ENCODE results near the gene PDE4D.

Gene PDE4D

GRCh38 chr5:59532979-59533729 is 360.4 kb downstream of the PDE4D start:
- no peaks in the 10 kb centered on the region for H3K36me3 ChIP-seq (ENCODE audit: insufficient read depth, low read length)
- no peak overlapping the region for H3K27ac ChIP-seq (ENCODE audit: low read depth, low read length)
- no peaks in the 10 kb centered on the region for H3K9me3 ChIP-seq (ENCODE audit: low read length)
- no peaks in the 10 kb centered on the region for H3K27me3 ChIP-seq (ENCODE audit: control insufficient read depth in 1 of 2, insufficient read depth in 2 of 2, low read length in 2 of 2)
- H3K9ac ChIP-seq (ENCODE audit: low read length): no peak overlapping the region
- H3K4me3 ChIP-seq (ENCODE audit: low read depth in 1 of 2, low read length in 2 of 2): no peak overlapping the region
- H3K4me1 ChIP-seq (ENCODE audit: insufficient read depth, low read length): no peaks in the 10 kb centered on the region

DNA sequence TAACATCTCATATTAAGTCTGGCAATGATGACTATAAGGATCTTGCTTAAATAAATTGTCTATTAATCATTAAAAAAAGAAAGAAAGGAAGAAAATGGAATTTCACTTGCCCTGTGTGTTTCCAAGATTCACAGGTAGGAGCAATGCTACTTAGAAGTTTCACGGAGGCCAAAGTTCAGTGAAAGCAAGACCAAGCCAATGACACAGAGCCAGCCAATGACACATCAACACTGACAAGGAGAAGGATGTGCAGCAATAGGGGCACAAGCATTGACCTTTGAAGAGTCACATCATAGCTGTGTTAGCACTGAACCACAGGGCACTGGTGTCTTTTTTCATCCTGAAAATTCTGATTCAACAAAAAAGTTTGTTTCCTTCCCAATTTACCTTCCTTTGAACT is 364.3 kb downstream of the PDE4D start:
- Histone ChIP-seq H3K4me3 (ENCODE audit: low read depth in 1 of 2, low read length in 2 of 2) (no peak overlapping the region), H3K9me3 (ENCODE audit: low read length) (no peaks in the 10 kb centered on the region), H3K27ac (ENCODE audit: low read depth, low read length) (no peak overlapping the region), H3K9ac (ENCODE audit: low read length) (no peak overlapping the region), H3K27me3 (ENCODE audit: control insufficient read depth in 1 of 2, insufficient read depth in 2 of 2, low read length in 2 of 2) (no peaks in the 10 kb centered on the region), H3K36me3 (ENCODE audit: insufficient read depth, low read length) (no peaks in the 10 kb centered on the region), H3K4me1 (ENCODE audit: insufficient read depth, low read length) (no peaks in the 10 kb centered on the region)

DNA sequence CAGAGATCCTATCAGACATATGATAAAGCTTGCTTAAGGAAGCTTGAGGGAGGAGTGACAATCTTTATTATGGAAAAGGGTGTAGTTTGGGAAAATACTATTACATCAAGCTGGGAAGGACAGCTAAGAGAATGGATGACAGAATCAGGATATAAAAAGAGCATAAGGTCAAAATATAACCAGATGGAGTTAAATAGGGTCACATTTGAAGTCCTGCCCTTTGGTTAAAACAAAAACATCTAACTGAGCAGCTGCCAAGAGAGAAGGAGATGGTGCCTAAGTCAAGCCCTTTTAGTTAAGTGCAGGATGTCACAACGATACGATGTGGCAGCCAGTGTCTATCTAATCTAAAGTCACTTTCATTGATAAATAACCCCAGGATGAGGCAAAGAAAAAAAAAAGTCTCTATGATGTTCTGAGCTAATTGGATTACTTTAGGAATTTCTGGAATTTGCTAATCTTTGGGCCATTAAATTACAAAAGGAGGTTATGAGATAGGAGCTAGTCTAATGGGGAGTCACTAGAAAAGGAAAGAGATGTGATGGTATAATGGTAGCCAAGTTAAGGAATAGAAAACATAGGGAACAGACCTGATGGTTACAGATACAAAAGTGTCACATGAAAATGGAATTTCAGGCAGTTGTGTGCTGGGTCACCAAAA is 365.2 kb downstream of the PDE4D start:
- no peaks in the 10 kb centered on the region for H3K36me3 ChIP-seq (ENCODE audit: insufficient read depth, low read length)
- no peaks in the 10 kb centered on the region for H3K4me1 ChIP-seq (ENCODE audit: insufficient read depth, low read length)
- no peaks in the 10 kb centered on the region for H3K9me3 ChIP-seq (ENCODE audit: low read length)
- H3K27me3 ChIP-seq (ENCODE audit: control insufficient read depth in 1 of 2, insufficient read depth in 2 of 2, low read length in 2 of 2): no peaks in the 10 kb centered on the region
- H3K9ac ChIP-seq (ENCODE audit: low read length): no peak overlapping the region
- no peak overlapping the region for H3K4me3 ChIP-seq (ENCODE audit: low read depth in 1 of 2, low read length in 2 of 2)
- H3K27ac ChIP-seq (ENCODE audit: low read depth, low read length): no peak overlapping the region

- Histone ChIP-seq H3K4me1 (ENCODE audit: insufficient read depth, low read length) (no peaks in the 10 kb centered on the region), H3K27ac (ENCODE audit: low read depth, low read length) (no peak overlapping the region), H3K9me3 (ENCODE audit: low read length) (no peaks in the 10 kb centered on the region), H3K9ac (ENCODE audit: low read length) (no peak overlapping the region), H3K27me3 (ENCODE audit: control insufficient read depth in 1 of 2, insufficient read depth in 2 of 2, low read length in 2 of 2) (no peaks in the 10 kb centered on the region), H3K36me3 (ENCODE audit: insufficient read depth, low read length) (no peaks in the 10 kb centered on the region), H3K4me3 (ENCODE audit: low read depth in 1 of 2, low read length in 2 of 2) (no peak overlapping the region)
Measured at GRCh38 chr5:59525957-59526356, 367.6 kb downstream of the PDE4D start.

DNA sequence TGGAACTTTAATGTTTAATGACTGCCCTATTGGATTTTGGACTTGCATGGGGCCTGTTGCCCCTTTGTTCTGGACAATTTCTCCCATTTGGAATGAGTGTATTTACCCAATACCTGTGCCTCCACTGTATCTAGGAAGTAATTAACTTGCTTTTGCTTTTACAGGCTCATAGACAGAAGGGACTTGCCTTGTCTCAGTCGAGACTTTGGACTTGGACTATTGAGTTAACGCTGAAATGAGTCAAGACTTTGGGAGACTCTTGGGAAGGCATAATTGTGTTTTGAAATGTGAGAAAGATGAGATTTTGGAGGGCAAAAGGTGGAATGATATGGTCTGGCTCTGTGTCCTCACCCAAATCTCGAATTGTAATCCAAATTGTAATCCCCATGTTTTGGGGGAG is 368.2 kb downstream of the PDE4D start:
- Histone ChIP-seq H3K36me3 (ENCODE audit: insufficient read depth, low read length) (no peaks in the 10 kb centered on the region), H3K9me3 (ENCODE audit: low read length) (no peaks in the 10 kb centered on the region), H3K27me3 (ENCODE audit: control insufficient read depth in 1 of 2, insufficient read depth in 2 of 2, low read length in 2 of 2) (no peaks in the 10 kb centered on the region), H3K4me3 (ENCODE audit: low read depth in 1 of 2, low read length in 2 of 2) (no peak overlapping the region), H3K27ac (ENCODE audit: low read depth, low read length) (no peak overlapping the region), H3K4me1 (ENCODE audit: insufficient read depth, low read length) (no peaks in the 10 kb centered on the region), H3K9ac (ENCODE audit: low read length) (no peak overlapping the region)

- Histone ChIP-seq H3K36me3 (ENCODE audit: insufficient read depth, low read length) (no peaks in the 10 kb centered on the region), H3K9ac (ENCODE audit: low read length) (no peak overlapping the region), H3K27me3 (ENCODE audit: control insufficient read depth in 1 of 2, insufficient read depth in 2 of 2, low read length in 2 of 2) (no peaks in the 10 kb centered on the region), H3K27ac (ENCODE audit: low read depth, low read length) (no peak overlapping the region), H3K4me1 (ENCODE audit: insufficient read depth, low read length) (peaks cover 6% of the 10 kb centered on the region), H3K4me3 (ENCODE audit: low read depth in 1 of 2, low read length in 2 of 2) (no peak overlapping the region), H3K9me3 (ENCODE audit: low read length) (no peaks in the 10 kb centered on the region)
Measured at GRCh38 chr5:59522201-59522831, 371.2 kb downstream of the PDE4D start.

- Histone ChIP-seq H3K4me1 (ENCODE audit: insufficient read depth, low read length) (peaks cover 6% of the 10 kb centered on the region), H3K36me3 (ENCODE audit: insufficient read depth, low read length) (no peaks in the 10 kb centered on the region), H3K27me3 (ENCODE audit: control insufficient read depth in 1 of 2, insufficient read depth in 2 of 2, low read length in 2 of 2) (no peaks in the 10 kb centered on the region), H3K9ac (ENCODE audit: low read length) (no peak overlapping the region), H3K27ac (ENCODE audit: low read depth, low read length) (no peak overlapping the region), H3K9me3 (ENCODE audit: low read length) (no peaks in the 10 kb centered on the region), H3K4me3 (ENCODE audit: low read depth in 1 of 2, low read length in 2 of 2) (no peak overlapping the region)
Measured at GRCh38 chr5:59521476-59521875, 372.1 kb downstream of the PDE4D start.

DNA sequence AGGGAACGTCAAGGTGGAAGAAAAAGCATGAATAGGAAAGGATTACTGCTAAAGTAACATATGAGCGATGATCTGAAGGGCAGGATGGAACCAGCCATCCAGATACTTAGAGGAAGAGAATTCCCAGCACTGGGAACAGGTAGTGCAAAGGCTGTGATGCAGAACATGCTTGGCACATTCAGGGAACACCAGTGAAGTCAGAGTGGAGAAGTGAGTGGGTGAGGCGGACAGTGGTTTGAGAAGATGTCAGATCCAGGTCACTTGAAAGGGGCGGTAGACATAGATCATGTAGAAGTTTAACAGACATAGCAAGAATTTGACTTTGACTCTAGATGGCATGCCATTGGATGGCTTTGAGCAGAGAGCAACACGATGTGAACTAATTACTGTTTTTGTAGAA is 374.2 kb downstream of the PDE4D start:
- H3K9ac ChIP-seq (ENCODE audit: low read length): no peak overlapping the region
- H3K4me3 ChIP-seq (ENCODE audit: low read depth in 1 of 2, low read length in 2 of 2): no peak overlapping the region
- H3K9me3 ChIP-seq (ENCODE audit: low read length): no peaks in the 10 kb centered on the region
- no peak overlapping the region for H3K27ac ChIP-seq (ENCODE audit: low read depth, low read length)
- H3K27me3 ChIP-seq (ENCODE audit: control insufficient read depth in 1 of 2, insufficient read depth in 2 of 2, low read length in 2 of 2): no peaks in the 10 kb centered on the region
- peaks cover 6% of the 10 kb centered on the region for H3K4me1 ChIP-seq (ENCODE audit: insufficient read depth, low read length)
- H3K36me3 ChIP-seq (ENCODE audit: insufficient read depth, low read length): no peaks in the 10 kb centered on the region

DNA sequence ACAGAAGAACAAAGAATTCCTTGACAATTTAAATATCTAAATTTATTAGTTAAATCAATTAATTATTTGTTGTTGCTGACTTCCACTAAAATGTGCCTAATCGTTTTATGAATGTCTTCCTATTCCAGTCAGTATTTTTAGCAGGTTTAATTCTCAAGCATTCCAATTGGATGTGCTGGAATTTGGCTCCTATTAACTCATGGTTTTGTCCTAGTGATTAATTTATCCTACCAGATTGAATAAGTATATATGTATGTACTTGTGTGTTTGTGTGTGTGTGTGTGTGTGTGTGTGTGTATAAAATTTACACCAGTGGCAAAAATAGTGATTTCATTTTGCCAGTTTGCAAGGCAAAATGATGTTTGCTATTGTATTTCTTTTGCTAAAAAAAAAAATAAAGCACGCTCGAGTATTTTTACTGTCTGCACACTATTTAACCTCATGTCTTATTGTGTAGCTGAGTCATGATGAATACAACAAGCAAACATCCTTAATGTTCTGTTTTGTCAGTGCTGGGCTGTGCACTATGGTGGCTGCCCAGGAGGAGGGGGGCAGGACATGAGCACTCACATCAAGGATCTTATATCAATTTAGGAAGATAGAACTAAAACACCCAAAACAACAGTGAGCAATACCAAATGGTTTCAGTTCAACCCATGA is 375.5 kb downstream of the PDE4D start:
- no peaks in the 10 kb centered on the region for H3K27me3 ChIP-seq (ENCODE audit: control insufficient read depth in 1 of 2, insufficient read depth in 2 of 2, low read length in 2 of 2)
- H3K4me1 ChIP-seq (ENCODE audit: insufficient read depth, low read length): peaks cover 6% of the 10 kb centered on the region
- no peak overlapping the region for H3K9ac ChIP-seq (ENCODE audit: low read length)
- no peaks in the 10 kb centered on the region for H3K36me3 ChIP-seq (ENCODE audit: insufficient read depth, low read length)
- no peaks in the 10 kb centered on the region for H3K9me3 ChIP-seq (ENCODE audit: low read length)
- no peak overlapping the region for H3K4me3 ChIP-seq (ENCODE audit: low read depth in 1 of 2, low read length in 2 of 2)
- H3K27ac ChIP-seq (ENCODE audit: low read depth, low read length): no peak overlapping the region

DNA sequence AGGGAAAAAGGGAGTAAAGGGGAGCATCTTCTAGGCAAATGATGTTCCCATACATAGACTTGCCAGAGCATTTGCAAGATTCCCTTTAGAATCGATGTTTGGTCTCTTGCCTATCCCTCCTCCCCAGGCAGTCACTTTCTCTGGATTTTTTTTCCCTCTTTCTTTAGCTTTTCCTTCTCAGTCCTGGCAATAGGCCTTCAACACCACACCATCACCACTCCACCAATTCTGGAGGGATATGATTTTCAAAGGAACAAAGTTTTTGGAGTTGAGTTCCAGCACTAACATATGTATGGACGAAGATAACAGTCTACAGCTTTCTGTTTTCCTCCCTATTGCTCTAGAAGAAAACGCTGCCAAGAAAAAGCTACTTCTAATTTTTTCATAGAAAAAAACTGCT is 377.4 kb downstream of the PDE4D start:
- H3K4me3 ChIP-seq (ENCODE audit: low read depth in 1 of 2, low read length in 2 of 2): no peak overlapping the region
- H3K4me1 ChIP-seq (ENCODE audit: insufficient read depth, low read length): peaks cover 6% of the 10 kb centered on the region
- H3K9me3 ChIP-seq (ENCODE audit: low read length): no peaks in the 10 kb centered on the region
- H3K27me3 ChIP-seq (ENCODE audit: control insufficient read depth in 1 of 2, insufficient read depth in 2 of 2, low read length in 2 of 2): no peaks in the 10 kb centered on the region
- H3K36me3 ChIP-seq (ENCODE audit: insufficient read depth, low read length): no peaks in the 10 kb centered on the region
- H3K9ac ChIP-seq (ENCODE audit: low read length): no peak overlapping the region
- H3K27ac ChIP-seq (ENCODE audit: low read depth, low read length): no peak overlapping the region

DNA sequence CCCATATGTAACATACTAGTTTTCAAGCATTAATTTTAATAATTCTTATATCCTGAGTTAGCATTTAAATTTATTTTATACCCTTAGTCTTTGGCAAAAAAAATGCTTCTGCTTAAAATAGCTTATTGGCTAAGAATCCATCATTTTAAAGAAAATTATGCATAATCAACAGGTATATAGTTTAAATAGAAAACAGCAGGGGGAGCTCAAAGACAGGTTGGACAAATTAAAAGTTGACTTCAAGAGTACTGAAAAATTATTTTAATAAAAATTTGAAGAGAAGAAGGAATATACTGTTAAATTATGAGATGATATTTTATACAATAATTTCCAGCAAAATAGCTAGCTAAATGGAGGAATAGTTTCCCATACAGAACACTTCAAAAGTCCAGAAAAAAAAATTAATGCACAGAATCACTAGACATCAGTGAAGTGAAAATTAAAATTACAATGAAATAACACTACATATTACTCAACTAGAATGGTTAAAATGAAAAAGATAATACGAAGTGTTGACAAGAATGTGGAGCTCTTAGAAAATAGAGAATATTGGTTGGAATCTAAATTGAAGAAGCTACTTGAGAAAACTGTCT is 387.1 kb downstream of the PDE4D start:
- H3K36me3 ChIP-seq (ENCODE audit: insufficient read depth, low read length): no peaks in the 10 kb centered on the region
- H3K4me1 ChIP-seq (ENCODE audit: insufficient read depth, low read length): peaks cover 16% of the 10 kb centered on the region
- no peaks in the 10 kb centered on the region for H3K27me3 ChIP-seq (ENCODE audit: control insufficient read depth in 1 of 2, insufficient read depth in 2 of 2, low read length in 2 of 2)
- no peak overlapping the region for H3K4me3 ChIP-seq (ENCODE audit: low read depth in 1 of 2, low read length in 2 of 2)
- H3K27ac ChIP-seq (ENCODE audit: low read depth, low read length): no peak overlapping the region
- no peaks in the 10 kb centered on the region for H3K9me3 ChIP-seq (ENCODE audit: low read length)
- H3K9ac ChIP-seq (ENCODE audit: low read length): no peak overlapping the region

Data from muscle layer of colon (tissue), 2 donors.